ENCODE data around the gene NXNL1.
"Not testable (repeated sequence)": the region's sequence is repeated elsewhere in the genome, so short reads cannot be mapped to it uniquely, and the experiment has no call there.

Gene NXNL1

GRCh38 chr19:17460372-17461230 lies at the start of gene NXNL1:
NXNL1 (minus strand) TSS chr19:17460926; CDS start chr19:17460869, 57 bp downstream.
- no peak for DNase-seq (ENCODE audit: low spot score)

- not testable (repeated sequence) for DNase-seq (ENCODE audit: low spot score)
Observed at GRCh38 chr19:17508558-17508933, 47.8 kb upstream of the NXNL1 start.

GRCh38 chr19:17506745-17507144 lies 46.0 kb upstream of the NXNL1 start:
- DNase-seq (ENCODE audit: low spot score): no peak

- no peak for DNase-seq (ENCODE audit: low spot score)
Observed at GRCh38 chr19:17505223-17505622, 44.5 kb upstream of the NXNL1 start.

- no peak for DNase-seq (ENCODE audit: low spot score)
Observed at GRCh38 chr19:17504456-17504855, 43.7 kb upstream of the NXNL1 start.

GRCh38 chr19:17504030-17504429 lies 43.3 kb upstream of the NXNL1 start:
- DNase-seq (ENCODE audit: low spot score): no peak

- DNase-seq (ENCODE audit: low spot score): no peak
Observed at GRCh38 chr19:17503240-17503639, 42.5 kb upstream of the NXNL1 start.

- no peak for DNase-seq (ENCODE audit: low spot score)
Observed at GRCh38 chr19:17500447-17501198, 39.9 kb upstream of the NXNL1 start.

GRCh38 chr19:17499648-17500446 lies 39.1 kb upstream of the NXNL1 start:
- DNase-seq (ENCODE audit: low spot score): no peak

- not testable (repeated sequence) for DNase-seq (ENCODE audit: low spot score)
Observed at GRCh38 chr19:17499025-17499424, 38.3 kb upstream of the NXNL1 start.

- DNase-seq (ENCODE audit: low spot score): no peak
Observed at GRCh38 chr19:17497149-17497798, 36.5 kb upstream of the NXNL1 start.

- DNase-seq (ENCODE audit: low spot score): peak; percentile 91
Observed at GRCh38 chr19:17496337-17496997, 35.7 kb upstream of the NXNL1 start.

GRCh38 chr19:17495639-17496296 lies 35.0 kb upstream of the NXNL1 start:
- no peak for DNase-seq (ENCODE audit: low spot score)

GRCh38 chr19:17491287-17491686 lies 30.6 kb upstream of the NXNL1 start:
- DNase-seq (ENCODE audit: low spot score): no peak

GRCh38 chr19:17490411-17490810 lies 29.7 kb upstream of the NXNL1 start:
- no peak for DNase-seq (ENCODE audit: low spot score)

- DNase-seq (ENCODE audit: low spot score): no peak
Observed at GRCh38 chr19:17489392-17490030, 28.8 kb upstream of the NXNL1 start.

GRCh38 chr19:17488593-17489391 lies 28.1 kb upstream of the NXNL1 start:
- DNase-seq (ENCODE audit: low spot score): no peak

GRCh38 chr19:17487284-17488121 lies 26.8 kb upstream of the NXNL1 start:
- DNase-seq (ENCODE audit: low spot score): no peak
